ENCODE measurements around the gene XAB2. TPM values are rescaled to one million over a fixed set of nuclear protein-coding genes. Genes with fewer than 3 reads are reported as not detected.

The XAB2 gene
- total RNA-seq, 1 donor from 2014 or later, result 43.9 TPM

GRCh38 chr19:7610491-7611240 is 18.7 kb downstream of the XAB2 start:
- H3K9me3 Mint-ChIP-seq, result no peaks in the 10 kb centered on the region
- no peak overlapping the region for H3K4me3 Mint-ChIP-seq
- H3K36me3 Mint-ChIP-seq, result peaks cover 12% of the 10 kb centered on the region
- H3K27ac Mint-ChIP-seq, result no peak overlapping the region
- no peaks in the 10 kb centered on the region for H3K27me3 Mint-ChIP-seq (ENCODE audit: low read depth)
- TF ChIP-seq CTCF (IDR thresholded peaks at IDR 0.05; ENCODE audit: unreplicated experiment), result no peak
- H3K4me1 Mint-ChIP-seq, result no peaks in the 10 kb centered on the region
- DNase-seq (ENCODE audit: low spot score in 2 of 2, unreplicated experiment in 2 of 2), result no peak

- no peak for DNase-seq (ENCODE audit: low spot score in 2 of 2, unreplicated experiment in 2 of 2)
- TF ChIP-seq CTCF (IDR thresholded peaks at IDR 0.05; ENCODE audit: unreplicated experiment), result no peak
- Mint-ChIP-seq H3K4me3 (no peak overlapping the region), H3K4me1 (no peaks in the 10 kb centered on the region), H3K27me3 (ENCODE audit: low read depth) (no peaks in the 10 kb centered on the region), H3K36me3 (peaks cover 12% of the 10 kb centered on the region), H3K9me3 (no peaks in the 10 kb centered on the region), H3K27ac (no peak overlapping the region)
Observed at GRCh38 chr19:7607874-7608560, 21.3 kb downstream of the XAB2 start.

- Mint-ChIP-seq H3K9me3 (no peaks in the 10 kb centered on the region), H3K27ac (no peak overlapping the region), H3K36me3 (peaks cover 12% of the 10 kb centered on the region), H3K27me3 (ENCODE audit: low read depth) (no peaks in the 10 kb centered on the region), H3K4me3 (no peak overlapping the region), H3K4me1 (peaks cover 5% of the 10 kb centered on the region)
- TF ChIP-seq CTCF (IDR thresholded peaks at IDR 0.05; ENCODE audit: unreplicated experiment), result no peak
- DNase-seq (ENCODE audit: low spot score in 2 of 2, unreplicated experiment in 2 of 2), result no peak
Observed at GRCh38 chr19:7607212-7607873, 22.0 kb downstream of the XAB2 start.

GRCh38 chr19:7606289-7606688 is 23.1 kb downstream of the XAB2 start:
- no peak for TF ChIP-seq CTCF (IDR thresholded peaks at IDR 0.05; ENCODE audit: unreplicated experiment)
- peaks cover 12% of the 10 kb centered on the region for H3K36me3 Mint-ChIP-seq
- no peak overlapping the region for H3K27ac Mint-ChIP-seq
- no peak for DNase-seq (ENCODE audit: low spot score in 2 of 2, unreplicated experiment in 2 of 2)
- no peaks in the 10 kb centered on the region for H3K27me3 Mint-ChIP-seq (ENCODE audit: low read depth)
- peaks cover 9% of the 10 kb centered on the region for H3K4me1 Mint-ChIP-seq
- no peaks in the 10 kb centered on the region for H3K9me3 Mint-ChIP-seq
- no peak overlapping the region for H3K4me3 Mint-ChIP-seq

GRCh38 chr19:7605490-7606222 is 23.7 kb downstream of the XAB2 start:
- no peak overlapping the region for H3K4me3 Mint-ChIP-seq
- no peak for TF ChIP-seq CTCF (IDR thresholded peaks at IDR 0.05; ENCODE audit: unreplicated experiment)
- H3K27ac Mint-ChIP-seq, result no peak overlapping the region
- DNase-seq (ENCODE audit: low spot score in 2 of 2, unreplicated experiment in 2 of 2), result no peak
- peaks cover 14% of the 10 kb centered on the region for H3K36me3 Mint-ChIP-seq
- peaks cover 9% of the 10 kb centered on the region for H3K4me1 Mint-ChIP-seq
- H3K27me3 Mint-ChIP-seq (ENCODE audit: low read depth), result no peaks in the 10 kb centered on the region
- H3K9me3 Mint-ChIP-seq, result no peaks in the 10 kb centered on the region
